ENCODE results near the gene HMCN2.

GRCh38 chr9:130271473-130271872, 5.9 kb downstream of the HMCN2 start:
- no peak for TF ChIP-seq CTCF (IDR thresholded peaks at IDR 0.05)
- TF ChIP-seq SMC3 (IDR thresholded peaks at IDR 0.05), result no peak
- no peak for TF ChIP-seq BHLHE40 (IDR thresholded peaks at IDR 0.05; ENCODE audit: low read depth, low read length)
- no peak for TF ChIP-seq KDM1A (IDR thresholded peaks at IDR 0.05; ENCODE audit: low read depth)
- TF ChIP-seq RAD21 (conservative IDR thresholded peaks at IDR 0.05 in 1 of 2, IDR thresholded peaks at IDR 0.05 in 1 of 2), result no peak
- no peak for TF ChIP-seq REST (IDR thresholded peaks at IDR 0.05)
- TF ChIP-seq MAFK (IDR thresholded peaks at IDR 0.05; ENCODE audit: partially characterized antibody), result no peak
- TF ChIP-seq BCL3 (IDR thresholded peaks at IDR 0.05), result no peak
- no peak for TF ChIP-seq EP300 (IDR thresholded peaks at IDR 0.05)
